IMR-90 (cell line): Measurements from ENCODE around the gene SLC39A11. TPM values are rescaled to one million over a fixed set of nuclear protein-coding genes. Genes with fewer than 3 reads are reported as not detected.

Experiments used
- ATAC-seq: fragments of 200-7000 bp; cut with Tn5 transposase; 2 replicates; pipeline ENCODE4 v1.9.1; 2020; ENCODE audit warnings: low read depth, mild to moderate bottlenecking, moderate library complexity
- BruUV-seq: library from RNA; stranded (reverse); fragments of 400-500 nt; replicated peaks from 2 replicates; lab custom pipeline; 2021; lab: Mats Ljungman, UMichigan
- CTCF ChIA-PET: fragments of 300-600 bp; formaldehyde crosslinking; extraction: SDS; loops from one replicate; lab custom pipeline; 2021; ENCODE audit warnings: antibody characterized with exemption; lab: Yijun Ruan, JAX
- POLR2A ChIA-PET: fragments of 300-600 bp; sonication (Branson Sonifier 250); formaldehyde crosslinking; loops from one replicate; lab custom pipeline; 2022; ENCODE audit warnings: antibody characterized with exemption; ENCODE audit not compliant: unreplicated experiment; lab: Charles Lee
- DNase-seq: peaks from one replicate; pipeline ENCODE4 v3.0.0; 2013
- H2AFZ ChIP-seq: replicated peaks from 2 replicates; pipeline ENCODE3; 2013; ENCODE audit warnings: low read length, mild to moderate bottlenecking; ENCODE audit not compliant: poor library complexity
- H2AK5ac ChIP-seq: 2 replicates; pipeline ENCODE4 v1.6.1; 2013; ENCODE audit warnings: low read depth, low read length, inconsistent platforms
- H2AK9ac ChIP-seq: replicated peaks from 2 replicates; pipeline ENCODE3; 2013; ENCODE audit warnings: mild to moderate bottlenecking, low read depth, low read length, moderate library complexity; ENCODE audit not compliant: poor library complexity
- H2BK120ac ChIP-seq: 2 replicates; pipeline ENCODE4 v1.6.1; 2013; ENCODE audit warnings: low read depth, low read length, inconsistent platforms
- H2BK15ac ChIP-seq: 3 replicates; pipeline ENCODE4 v1.6.1; 2013; ENCODE audit warnings: low read depth, low read length, inconsistent platforms
- H2BK20ac ChIP-seq: 2 replicates; pipeline ENCODE4 v1.6.1; 2013; ENCODE audit warnings: low read depth, mild to moderate bottlenecking, inconsistent platforms, low read length, moderate library complexity
- H2BK5ac ChIP-seq: 2 replicates; pipeline ENCODE4 v1.6.1; 2013; ENCODE audit warnings: mild to moderate bottlenecking, low read depth, low read length, inconsistent platforms; ENCODE audit not compliant: poor library complexity, severe bottlenecking
- H3K14ac ChIP-seq: replicated peaks from 2 replicates; pipeline ENCODE4 v1.6.1; 2013; ENCODE audit warnings: low read depth, low read length, inconsistent platforms
- H3K18ac ChIP-seq: 2 replicates; pipeline ENCODE4 v1.6.1; 2013; ENCODE audit warnings: low read depth, low read length, control low read depth
- H3K23ac ChIP-seq: 2 replicates; pipeline ENCODE4 v1.6.1; 2013; ENCODE audit warnings: low read depth, low read length, inconsistent platforms
- H3K27ac ChIP-seq: 2 replicates; pipeline ENCODE4 v1.5.1; 2013; ENCODE audit warnings: mild to moderate bottlenecking, control low read depth, low read length; ENCODE audit not compliant: insufficient read depth
- H3K27me3 ChIP-seq: 2 replicates; pipeline ENCODE4 v1.6.1; 2013; ENCODE audit warnings: low read length; ENCODE audit not compliant: control insufficient read depth, insufficient read depth
- H3K36me3 ChIP-seq: 2 replicates; pipeline ENCODE4 v1.6.1; 2013; ENCODE audit warnings: low read length, mixed read lengths; ENCODE audit not compliant: control insufficient read depth, insufficient read depth
- H3K4ac ChIP-seq: 2 replicates; pipeline ENCODE4 v1.6.1; 2013; ENCODE audit warnings: low read depth, low read length, inconsistent platforms
- H3K4me1 ChIP-seq: 2 replicates; pipeline ENCODE4 v1.6.1; 2013; ENCODE audit warnings: low read length, mixed read lengths; ENCODE audit not compliant: control insufficient read depth, insufficient read depth
- H3K4me2 ChIP-seq: 2 replicates; pipeline ENCODE4 v1.6.1; 2013; ENCODE audit warnings: low read depth, mild to moderate bottlenecking, control low read depth, low read length, moderate library complexity
- H3K4me3 ChIP-seq: 2 replicates; pipeline ENCODE4 v1.5.1; 2013; ENCODE audit warnings: low read depth, mild to moderate bottlenecking, control low read depth, low read length, moderate library complexity; ENCODE audit not compliant: insufficient read depth
- H3K56ac ChIP-seq: 2 replicates; pipeline ENCODE4 v1.6.1; 2013; ENCODE audit warnings: low read length, inconsistent platforms; ENCODE audit not compliant: insufficient read depth; ENCODE audit errors: extremely low read depth
- H3K79me1 ChIP-seq, 2 experiments: 2 replicates each; pipeline ENCODE4 v1.6.1; 2013; ENCODE audit warnings: low read length in 2 of 2, inconsistent platforms in 1 of 2, low read depth in 1 of 2
- H3K9ac ChIP-seq: 2 replicates; pipeline ENCODE4 v1.6.1; 2013; ENCODE audit warnings: low read depth, low read length, control low read depth
- H3K9me1 ChIP-seq: 2 replicates; pipeline ENCODE4 v1.6.1; 2013; ENCODE audit warnings: low read length, inconsistent platforms; ENCODE audit not compliant: insufficient read depth
- H3K9me3 ChIP-seq: 2 replicates; pipeline ENCODE4 v1.6.1; 2013; ENCODE audit warnings: low read length; ENCODE audit not compliant: control insufficient read depth, insufficient read depth
- H4K20me1 ChIP-seq: 2 replicates; pipeline ENCODE4 v1.6.1; 2013; ENCODE audit warnings: low read length, inconsistent platforms; ENCODE audit not compliant: insufficient read depth
- H4K5ac ChIP-seq: 2 replicates; pipeline ENCODE4 v1.6.1; 2013; ENCODE audit warnings: mild to moderate bottlenecking, low read depth, low read length, control low read depth
- H4K8ac ChIP-seq, 2 experiments: 2 replicates each; pipeline ENCODE4 v1.6.1; 2013; ENCODE audit warnings: low read depth in 2 of 2, low read length in 2 of 2, control low read depth in 1 of 2, inconsistent platforms in 1 of 2
- H4K91ac ChIP-seq: 2 replicates; pipeline ENCODE4 v1.6.1; 2013; ENCODE audit warnings: low read depth, low read length, inconsistent platforms; ENCODE audit not compliant: insufficient read depth
- FOS ChIP-seq: fragments of 150-350 bp; IDR thresholded peaks from 2 replicates; pipeline ENCODE4 v1.6.1; 2016; ENCODE audit warnings: low read depth, low read length
- POLR2A ChIP-seq: IDR thresholded peaks from 2 replicates; pipeline ENCODE4 v1.6.1; 2012; ENCODE audit warnings: mild to moderate bottlenecking, low read depth, low read length
- WGBS, 2 experiments: methylation state at CpG; one replicate each; pipeline versions ENCODE4 v1.1.5 to v1.1.7; 2013; ENCODE audit warnings: missing lambda C conversion rate in 2 of 2; ENCODE audit not compliant: insufficient read length in 1 of 2; ENCODE audit errors: extremely low coverage in 2 of 2; 5-methylcytosine and 5-hydroxymethylcytosine counted together
- dilution Hi-C: fragments of 300-500 bp; cut with HindIII; formaldehyde crosslinking; loops from one replicate; pipeline ENCODE4 v1.14.3; 2018; ENCODE audit warnings: low sequenced_read_pairs; ENCODE audit not compliant: unreplicated experiment
- in situ Hi-C: fragments of 300-500 bp; cut with MboI; formaldehyde crosslinking; loops from 3 replicates; pipeline ENCODE4 v1.14.3; 2019; ENCODE audit warnings: low sequenced_read_pairs, inconsistent platforms, mixed read lengths
- intact Hi-C: fragments of 100-400 bp; cut with micrococcal nuclease; formaldehyde crosslinking; loops from 2 replicates; pipeline ENCODE4 v1.10.0; 2022
- polyA plus RNA-seq, 3 experiments: library from polyadenylated mRNA; depleted of rRNA; stranded (reverse); fragments of >200 nt; gene quantifications; 2 replicates each; pipeline ENCODE4 v1.2.3, GENCODE V29; 2012; ENCODE audit warnings: low replicate concordance in 1 of 3
- total RNA-seq: library from RNA; depleted of rRNA; stranded (reverse); fragments of >200 nt; gene quantifications from 2 replicates; pipeline ENCODE4 v1.2.3, GENCODE V29; 2012

Gene SLC39A11
- total and polyA plus RNA-seq, 2 of the 4 experiments (the other 2 are of a cell fraction), result 8.8 to 14.3 TPM

DNA sequence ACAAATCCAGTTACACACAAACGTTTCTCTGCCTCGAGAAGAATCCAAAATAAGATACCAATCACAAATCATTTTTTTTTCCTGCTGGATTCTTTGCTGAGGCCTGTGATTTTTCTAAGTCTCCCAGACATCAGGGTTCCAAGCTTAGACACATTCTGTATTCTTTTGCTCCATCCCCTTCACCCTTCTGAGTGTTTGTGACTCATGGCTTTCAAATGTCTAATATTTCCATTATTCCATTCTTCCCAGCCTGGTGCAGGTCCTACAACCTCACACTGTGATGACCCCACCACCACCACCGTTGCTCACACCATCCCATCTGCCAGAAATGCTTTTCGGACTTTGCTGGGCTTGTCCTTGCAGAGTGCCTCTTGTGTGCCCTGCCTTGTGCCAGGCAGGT is 491.6 kb downstream of the SLC39A11 start:
- no peak overlapping the region for H4K5ac ChIP-seq
- intact Hi-C loops (no loop called here), dilution Hi-C loops (no loop called here), in situ Hi-C loops (no loop called here)
- no peak overlapping the region for H3K56ac ChIP-seq
- ATAC-seq (peak; percentile 77), DNase-seq (peak; percentile 80)
- H3K27me3 ChIP-seq, result no peaks in the 10 kb centered on the region
- H2AK9ac ChIP-seq, result peak overlapping the region; percentile 31
- peak overlapping the region; percentile 21; the same call in 1 of the 2 replicates for H3K4ac ChIP-seq
- peaks cover 16% of the 10 kb centered on the region for H3K4me1 ChIP-seq
- peak overlapping the region; percentile 45; the same call in 1 of the 2 replicates for H3K14ac ChIP-seq
- peaks cover 12% of the 10 kb centered on the region for H3K9me1 ChIP-seq
- H2AK5ac ChIP-seq, result peak overlapping the region; percentile 87
- H3K4me3 ChIP-seq, result no peak overlapping the region
- 0 out of 2 replicates have a peak overlapping the region, but pooled peaks have one; percentile 12 for H2BK20ac ChIP-seq
- BruUV-seq, result no TSS peak
- POLR2A ChIA-PET, result no interaction called here
- 18% methylated on average over 4 of the region's 4 CpGs; no CpG with 5 or more reads in 1 of the 2 experiments for WGBS, 2 experiments
- no peak overlapping the region; the same call in 2 of the 3 replicates for H2BK15ac ChIP-seq
- peaks cover 3% of the 10 kb centered on the region; the same call in 1 of the 2 replicates for H4K20me1 ChIP-seq
- TF ChIP-seq POLR2A, result no peak
- 0 out of 2 replicates have a peak, but pooled peaks have one; percentile 11 for TF ChIP-seq FOS
- H2BK120ac ChIP-seq, result peak overlapping the region; percentile 35; the same call in 1 of the 2 replicates
- H3K23ac ChIP-seq, result no peak overlapping the region
- H3K4me2 ChIP-seq, result peak overlapping the region; percentile 32; the same call in 1 of the 2 replicates
- H2AFZ ChIP-seq, result peak overlapping the region; percentile 1
- no peak overlapping the region for H3K18ac ChIP-seq
- no peaks in the 10 kb centered on the region for H3K9me3 ChIP-seq
- no peak overlapping the region for H4K91ac ChIP-seq
- CTCF ChIA-PET, result no interaction called here
- H2BK5ac ChIP-seq, result peak overlapping the region; percentile 11
- peak overlapping the region in 1 of 2 experiments; percentile 57; a peak in 1 of 4 replicates for H4K8ac ChIP-seq
- no peaks in the 10 kb centered on the region for H3K79me1 ChIP-seq
- no peak overlapping the region for H3K27ac ChIP-seq
- no peak overlapping the region for H3K9ac ChIP-seq
- no peaks in the 10 kb centered on the region for H3K36me3 ChIP-seq
